PFSK-1 (cell line): ENCODE measurements around the gene OSBPL10.

Experiments
- FOXP2 ChIP-seq: optimal IDR thresholded peaks from 2 replicates; pipeline ENCODE3; 2011; ENCODE audit warnings: borderline replicate concordance, control low read depth, inconsistent platforms; ENCODE audit not compliant: insufficient read depth; ENCODE audit errors: extremely low read length, extremely low read depth
- POLR2AphosphoS5 ChIP-seq: IDR thresholded peaks from 2 replicates; pipeline ENCODE4 v1.6.1; 2012; ENCODE audit warnings: low read depth, mild to moderate bottlenecking, control low read depth, low read length, moderate library complexity
- SIN3A ChIP-seq: IDR thresholded peaks from 2 replicates; pipeline ENCODE4 v1.6.1; 2012; ENCODE audit warnings: mild to moderate bottlenecking, low read length, moderate library complexity, borderline replicate concordance; ENCODE audit not compliant: insufficient read depth
- TAF1 ChIP-seq: IDR thresholded peaks from 2 replicates; pipeline ENCODE4 v1.6.1; 2012; ENCODE audit warnings: low read length, control low read depth, borderline replicate concordance; ENCODE audit not compliant: insufficient read depth
- TF ChIP-seq, protein P1 (sequence below), 2 experiments: IDR thresholded peaks; 2 replicates each; pipeline versions ENCODE4 v1.6.1 to v1.8.0; 2011 to 2012; ENCODE audit warnings: low read depth in 2 of 2, low read length in 2 of 2, control low read depth in 1 of 2, inconsistent platforms in 1 of 2, mild to moderate bottlenecking in 1 of 2, moderate library complexity in 1 of 2; ENCODE audit not compliant: insufficient read depth in 1 of 2

The OSBPL10 gene

DNA sequence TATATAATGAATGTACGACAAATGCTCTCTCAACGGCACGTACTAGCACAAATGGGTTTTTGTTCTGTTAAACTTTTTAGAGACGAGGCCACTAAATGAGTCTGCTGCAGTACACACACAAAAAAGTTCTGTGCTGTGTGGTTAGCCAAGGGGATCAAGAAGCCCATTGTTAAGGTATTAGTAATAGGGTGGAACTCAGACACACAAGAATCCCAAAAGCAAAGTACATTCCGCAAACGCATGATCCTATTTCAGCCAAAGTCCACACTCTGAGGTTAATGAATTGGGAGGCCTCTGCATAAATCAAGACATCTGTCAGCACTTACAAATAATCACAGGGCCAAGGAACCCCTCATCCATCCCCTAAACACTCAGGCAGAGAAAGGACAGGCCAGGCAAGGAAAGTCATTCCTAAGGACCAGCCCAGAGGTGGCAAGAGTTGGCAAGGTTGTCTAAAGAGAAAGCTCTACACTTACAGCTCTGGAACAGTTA, 12.1 kb downstream of the OSBPL10 start:
- TF ChIP-seq TAF1 (no peak), POLR2AphosphoS5 (no peak), FOXP2 (no peak), SIN3A (no peak)
- TF ChIP-seq, protein P1, sequence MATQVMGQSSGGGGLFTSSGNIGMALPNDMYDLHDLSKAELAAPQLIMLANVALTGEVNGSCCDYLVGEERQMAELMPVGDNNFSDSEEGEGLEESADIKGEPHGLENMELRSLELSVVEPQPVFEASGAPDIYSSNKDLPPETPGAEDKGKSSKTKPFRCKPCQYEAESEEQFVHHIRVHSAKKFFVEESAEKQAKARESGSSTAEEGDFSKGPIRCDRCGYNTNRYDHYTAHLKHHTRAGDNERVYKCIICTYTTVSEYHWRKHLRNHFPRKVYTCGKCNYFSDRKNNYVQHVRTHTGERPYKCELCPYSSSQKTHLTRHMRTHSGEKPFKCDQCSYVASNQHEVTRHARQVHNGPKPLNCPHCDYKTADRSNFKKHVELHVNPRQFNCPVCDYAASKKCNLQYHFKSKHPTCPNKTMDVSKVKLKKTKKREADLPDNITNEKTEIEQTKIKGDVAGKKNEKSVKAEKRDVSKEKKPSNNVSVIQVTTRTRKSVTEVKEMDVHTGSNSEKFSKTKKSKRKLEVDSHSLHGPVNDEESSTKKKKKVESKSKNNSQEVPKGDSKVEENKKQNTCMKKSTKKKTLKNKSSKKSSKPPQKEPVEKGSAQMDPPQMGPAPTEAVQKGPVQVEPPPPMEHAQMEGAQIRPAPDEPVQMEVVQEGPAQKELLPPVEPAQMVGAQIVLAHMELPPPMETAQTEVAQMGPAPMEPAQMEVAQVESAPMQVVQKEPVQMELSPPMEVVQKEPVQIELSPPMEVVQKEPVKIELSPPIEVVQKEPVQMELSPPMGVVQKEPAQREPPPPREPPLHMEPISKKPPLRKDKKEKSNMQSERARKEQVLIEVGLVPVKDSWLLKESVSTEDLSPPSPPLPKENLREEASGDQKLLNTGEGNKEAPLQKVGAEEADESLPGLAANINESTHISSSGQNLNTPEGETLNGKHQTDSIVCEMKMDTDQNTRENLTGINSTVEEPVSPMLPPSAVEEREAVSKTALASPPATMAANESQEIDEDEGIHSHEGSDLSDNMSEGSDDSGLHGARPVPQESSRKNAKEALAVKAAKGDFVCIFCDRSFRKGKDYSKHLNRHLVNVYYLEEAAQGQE (IDR thresholded peaks at IDR 0.05; ENCODE audit: insufficient read depth in 1 of 2, low read depth in 2 of 2, low read length in 2 of 2) = no peak

- TF ChIP-seq SIN3A = no peak
- no peak for TF ChIP-seq TAF1
- TF ChIP-seq POLR2AphosphoS5 = no peak
- TF ChIP-seq, protein P1 (IDR thresholded peaks at IDR 0.05; ENCODE audit: insufficient read depth in 1 of 2, low read depth in 2 of 2, low read length in 2 of 2) = no peak
- TF ChIP-seq FOXP2 = no peak
Observed at GRCh38 chr3:31968369-31968926, 12.6 kb downstream of the OSBPL10 start.

GRCh38 chr3:31967592-31967991, 13.5 kb downstream of the OSBPL10 start:
- TF ChIP-seq POLR2AphosphoS5 (no peak), SIN3A (no peak), TAF1 (no peak), FOXP2 (no peak)
- TF ChIP-seq, protein P1 (IDR thresholded peaks at IDR 0.05; ENCODE audit: insufficient read depth in 1 of 2, low read depth in 2 of 2, low read length in 2 of 2) = no peak

- TF ChIP-seq POLR2AphosphoS5 (no peak), FOXP2 (no peak), TAF1 (no peak), SIN3A (no peak)
- TF ChIP-seq, protein P1 (IDR thresholded peaks at IDR 0.05; ENCODE audit: insufficient read depth in 1 of 2, low read depth in 2 of 2, low read length in 2 of 2) = no peak
Observed at GRCh38 chr3:31966978-31967591, 14.0 kb downstream of the OSBPL10 start.

DNA sequence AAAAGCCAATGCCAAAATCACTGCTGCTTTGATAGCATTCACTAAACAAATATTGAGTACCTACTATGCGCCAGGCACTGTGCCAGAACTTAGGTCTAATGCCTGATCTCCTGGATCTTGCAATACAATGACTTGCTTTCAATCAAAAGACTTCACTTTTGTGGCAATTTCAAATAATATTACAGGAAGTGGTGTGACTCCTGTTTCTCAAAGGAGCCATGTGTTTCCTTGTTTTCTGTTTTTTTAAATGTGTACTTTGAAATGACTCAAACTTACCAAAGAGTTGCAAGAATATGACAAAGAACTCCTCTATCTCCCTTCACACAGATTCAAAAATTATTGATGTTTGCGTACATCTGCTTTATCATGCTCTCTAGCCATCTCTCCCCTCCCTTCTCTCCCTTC, 18.3 kb downstream of the OSBPL10 start:
- no peak for TF ChIP-seq POLR2AphosphoS5
